Activated gamma-delta T cell treated with anti-CD3 and anti-CD28 coated beads, Interleukin-2, amount 50 U/mL, for 16 hours (primary cell): Measurements from ENCODE around the gene TMEM201.

Source experiments
- DNase-seq: peaks from one replicate; pipeline ENCODE4 v3.0.0-alpha.2; 2020; ENCODE audit warnings: low read depth

Gene TMEM201

GRCh38 chr1:9653491-9654050, 64.9 kb downstream of the TMEM201 start:
- DNase-seq: peak; percentile 31

DNA sequence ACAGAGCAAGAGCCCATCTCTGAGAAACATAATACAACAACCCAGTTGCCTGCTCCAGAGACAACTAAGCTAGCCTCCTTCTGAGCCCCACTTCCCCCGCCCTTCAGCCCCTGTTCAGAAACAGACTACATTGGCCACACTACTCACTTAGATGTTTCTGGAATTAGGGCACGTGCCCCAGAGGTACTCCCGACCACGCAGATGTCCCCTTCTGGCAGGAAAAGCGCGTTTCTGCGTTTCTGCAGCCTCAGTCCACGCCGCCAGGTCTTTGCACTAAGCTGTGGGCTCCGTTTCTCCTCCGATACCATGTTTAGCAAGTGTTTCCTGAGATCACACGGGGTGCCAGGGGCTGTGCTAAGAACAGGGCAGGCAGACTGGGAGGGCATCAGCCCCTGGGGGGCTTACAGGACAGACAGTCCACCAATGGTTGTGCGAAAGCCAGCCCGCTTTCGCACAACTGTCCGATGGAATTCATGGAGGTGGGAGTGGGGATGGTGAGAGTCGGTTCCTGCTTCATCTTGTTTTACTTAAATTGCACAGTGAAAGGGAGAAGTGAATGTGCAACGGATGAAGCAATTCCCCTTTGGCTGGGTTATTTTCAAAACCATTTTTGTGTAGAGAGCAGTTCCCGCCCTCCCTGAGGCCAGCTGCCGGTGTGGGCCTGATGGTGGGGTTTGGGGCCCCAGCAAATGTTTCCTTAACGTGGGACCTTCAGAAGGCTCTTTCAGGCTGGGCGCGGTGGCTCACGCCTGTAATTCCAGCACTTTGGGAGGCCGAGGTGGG, 65.5 kb downstream of the TMEM201 start:
- DNase-seq: no peak

DNA sequence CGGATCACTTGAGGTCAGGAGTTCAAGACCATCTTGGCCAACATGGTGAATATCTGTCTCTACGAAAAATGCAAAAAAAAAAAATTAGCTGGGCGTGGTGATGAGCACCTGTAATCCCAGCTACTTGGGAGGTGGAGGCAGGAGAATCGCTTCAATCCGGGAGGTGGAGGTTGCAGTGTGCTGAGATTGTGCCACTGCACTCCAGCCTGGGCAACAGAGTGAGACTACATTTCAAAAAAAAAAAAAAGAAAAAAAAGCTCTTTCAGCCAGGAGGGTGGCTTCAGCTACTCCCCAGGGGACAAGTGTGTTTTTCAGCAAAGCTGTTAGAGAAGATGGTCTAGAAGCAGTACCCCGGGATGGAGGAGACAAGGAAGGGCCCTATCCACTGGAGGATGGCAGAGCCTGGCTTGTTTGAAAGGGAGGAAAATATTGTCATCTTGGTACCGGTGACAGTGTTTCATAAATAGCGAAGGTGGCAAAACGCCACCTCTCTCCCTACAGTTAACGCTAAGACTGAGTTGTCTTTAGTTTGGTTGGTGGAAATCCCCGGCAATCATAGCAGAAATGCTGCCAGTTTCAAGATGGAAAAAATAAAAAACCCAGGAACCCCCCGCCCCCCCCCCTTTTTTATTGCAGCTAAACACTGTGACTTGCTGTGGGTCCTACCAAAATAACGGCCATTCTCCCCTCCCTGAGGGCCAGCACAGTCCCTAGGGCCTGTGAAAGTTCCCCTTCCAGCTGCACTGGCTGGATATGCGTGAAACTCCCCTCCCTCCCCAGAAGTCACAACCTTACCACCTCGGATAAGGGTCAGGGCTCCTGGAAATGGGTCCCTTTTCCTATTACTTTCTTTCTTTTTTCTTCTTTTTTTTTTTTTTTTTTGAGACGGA, 66.4 kb downstream of the TMEM201 start:
- DNase-seq: peak; percentile 41

DNA sequence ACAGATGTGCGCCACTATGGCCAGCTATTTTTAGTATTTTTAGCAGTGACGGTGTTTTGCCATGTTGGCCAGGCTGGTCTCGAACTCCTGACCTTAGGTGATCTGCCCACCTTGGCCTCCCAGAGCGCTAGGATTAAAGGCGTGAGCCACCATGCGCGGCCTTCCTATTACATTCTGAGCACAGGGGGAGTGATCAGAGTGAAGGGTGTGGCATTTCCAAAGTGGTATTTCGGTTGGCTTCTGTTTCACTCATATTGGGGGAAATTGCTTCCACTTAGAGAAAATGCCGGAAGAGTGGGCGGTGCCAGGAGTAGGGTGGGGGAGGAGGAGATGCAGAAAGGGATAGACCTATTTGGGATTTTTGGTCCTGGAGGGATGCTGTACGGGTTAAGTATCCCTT, 67.1 kb downstream of the TMEM201 start:
- no peak for DNase-seq

DNA sequence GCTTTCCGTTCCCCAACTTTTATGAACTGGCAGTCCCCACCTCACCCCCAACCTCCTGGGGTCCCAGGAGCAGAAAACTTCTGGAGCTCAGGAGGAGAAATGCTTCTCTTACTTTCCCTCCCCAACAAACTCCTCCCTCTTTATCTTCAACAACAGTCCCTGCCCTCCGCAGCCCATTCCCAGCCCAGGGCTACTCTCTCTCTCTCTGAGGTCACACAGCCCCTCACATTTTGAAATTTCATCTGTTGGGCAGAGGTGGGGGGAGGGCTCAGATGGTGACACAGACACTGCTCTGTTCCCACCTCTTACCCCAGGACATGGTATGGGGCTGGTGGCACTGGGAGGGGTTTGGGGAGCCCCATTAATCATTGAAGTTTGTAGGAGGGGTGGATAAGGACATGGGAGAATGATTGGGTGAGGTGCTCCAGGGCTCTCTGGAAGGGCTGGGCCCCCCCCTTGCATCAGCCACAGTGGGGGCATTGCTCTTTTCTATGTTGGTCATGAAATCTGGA, 68.9 kb downstream of the TMEM201 start:
- DNase-seq: no peak

DNA sequence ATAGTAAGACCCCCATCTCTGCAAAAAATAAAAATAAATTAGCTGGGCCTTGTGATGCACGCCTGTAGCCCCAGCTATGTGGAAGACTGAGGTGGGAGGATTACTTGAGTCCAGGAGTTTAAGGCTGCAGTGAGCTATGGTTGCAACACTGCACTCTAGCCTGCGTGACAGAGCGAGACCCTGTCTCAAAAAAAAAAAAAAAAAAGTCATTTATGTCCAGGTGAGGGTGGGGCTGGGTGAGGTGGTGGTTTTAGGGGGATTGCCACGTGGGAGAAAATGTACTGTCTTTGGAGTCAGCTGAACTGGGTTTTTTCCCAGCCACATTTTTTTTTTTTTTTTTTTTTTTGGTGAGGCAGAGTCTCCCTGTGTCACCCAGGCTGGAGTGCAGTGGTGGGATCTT, 69.5 kb downstream of the TMEM201 start:
- DNase-seq: no peak

DNA sequence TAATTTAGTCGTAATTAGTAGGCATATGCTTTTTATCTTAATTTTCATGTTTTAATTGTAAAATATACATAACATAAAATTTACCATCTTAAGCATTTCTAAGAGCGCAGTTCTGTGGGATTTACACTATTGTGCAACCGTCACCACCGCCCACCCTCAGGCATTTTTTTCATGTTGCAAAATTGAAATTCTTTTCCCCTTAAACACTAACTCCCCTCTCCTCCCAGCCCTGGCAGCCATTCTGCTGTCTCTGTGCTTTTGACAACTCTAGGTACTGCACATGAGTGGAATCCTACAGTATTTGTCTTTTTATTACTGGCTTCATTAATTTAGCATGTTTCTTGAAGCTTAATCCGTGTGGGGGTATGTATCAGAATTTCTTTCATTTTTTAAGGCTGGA, 70.6 kb downstream of the TMEM201 start:
- DNase-seq: no peak

DNA sequence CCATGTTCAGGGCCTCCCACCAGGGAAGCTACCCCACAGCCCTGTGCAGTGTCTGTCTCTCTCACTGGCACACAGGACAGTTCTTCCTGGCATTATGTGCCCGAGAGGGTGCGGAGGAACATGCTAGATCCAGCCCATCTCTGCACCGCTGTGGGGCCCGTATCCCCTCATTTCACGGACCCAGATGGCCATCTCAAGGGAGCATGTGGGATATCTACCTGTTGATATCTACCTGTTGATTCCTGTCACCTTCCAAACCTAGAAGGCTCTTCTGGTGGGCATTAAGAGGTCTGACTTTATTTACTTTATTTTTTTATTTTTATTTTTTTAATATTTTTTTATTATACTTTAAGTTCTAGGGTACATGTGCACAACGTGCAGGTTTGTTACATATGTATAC, 74.5 kb downstream of the TMEM201 start:
- DNase-seq: no peak
